Occipital lobe (tissue), 2 donors: ENCODE data around the gene PRRC2A. TPM values are rescaled to one million over a fixed set of nuclear protein-coding genes. Genes with fewer than 3 reads are reported as not detected.

ENCODE experiments used
- DNase-seq: peaks from one replicate; lab custom pipeline; 2025; lab: John Stamatoyannopoulos, UW
- total RNA-seq: library from RNA; depleted of rRNA; stranded (reverse); fragments of >200 nt; gene quantifications from one replicate; pipeline ENCODE4 v1.2.3, GENCODE V29; 2014

PRRC2A gene
- total RNA-seq = 31.7 TPM

DNA sequence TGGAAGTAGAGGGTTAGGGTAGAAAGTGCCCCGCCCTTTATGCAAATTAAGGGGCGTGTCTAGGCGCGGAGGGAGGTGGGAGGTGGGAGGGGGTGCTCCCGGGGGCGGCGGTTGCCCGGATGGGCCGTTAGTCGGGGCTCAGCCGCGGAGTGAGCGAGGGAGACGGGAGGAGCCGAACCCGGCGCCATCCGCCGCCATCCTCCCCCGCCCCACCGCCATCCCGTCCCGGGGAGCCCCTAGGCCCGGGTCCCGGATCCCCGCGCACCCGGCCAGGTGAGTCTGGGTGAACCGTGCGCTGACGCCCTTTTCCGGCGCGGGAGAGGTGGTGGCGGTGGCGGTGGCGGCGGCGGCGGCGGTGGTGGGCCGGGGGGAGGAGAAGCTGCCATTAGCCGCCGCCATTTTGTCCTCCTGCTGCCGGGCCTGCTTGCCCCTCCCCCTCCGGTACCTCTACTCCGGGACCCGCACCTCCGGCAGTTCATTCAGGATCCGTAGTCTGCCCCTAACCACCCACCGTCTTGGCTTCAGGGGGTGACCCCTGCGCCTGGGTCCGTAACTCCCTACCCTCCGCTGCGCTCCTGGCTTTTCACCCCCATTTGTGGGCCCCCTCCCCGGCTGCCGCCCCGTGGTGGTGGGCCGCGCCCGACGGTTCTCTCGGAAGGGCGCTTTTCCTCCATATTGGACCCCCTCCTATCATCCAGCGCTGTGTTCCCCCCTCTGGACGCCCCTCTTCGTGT lies at the start of gene PRRC2A:
TSS of gene PRRC2A (plus strand) at position 130 of the 734 bp plus-strand sequence. CDS start 2,075 bp downstream, outside the sequence.
- DNase-seq = no peak

GRCh38 chr6:31572041-31572911 lies 48.2 kb upstream of the PRRC2A start, which contains the start of gene LTA:
LTA (plus strand) TSS chr6:31572289; CDS start chr6:31572743, 454 bp downstream.
- no peak for DNase-seq

- no peak for DNase-seq
Observed at GRCh38 chr6:31573239-31574105, 47.0 kb upstream of the PRRC2A start.

DNA sequence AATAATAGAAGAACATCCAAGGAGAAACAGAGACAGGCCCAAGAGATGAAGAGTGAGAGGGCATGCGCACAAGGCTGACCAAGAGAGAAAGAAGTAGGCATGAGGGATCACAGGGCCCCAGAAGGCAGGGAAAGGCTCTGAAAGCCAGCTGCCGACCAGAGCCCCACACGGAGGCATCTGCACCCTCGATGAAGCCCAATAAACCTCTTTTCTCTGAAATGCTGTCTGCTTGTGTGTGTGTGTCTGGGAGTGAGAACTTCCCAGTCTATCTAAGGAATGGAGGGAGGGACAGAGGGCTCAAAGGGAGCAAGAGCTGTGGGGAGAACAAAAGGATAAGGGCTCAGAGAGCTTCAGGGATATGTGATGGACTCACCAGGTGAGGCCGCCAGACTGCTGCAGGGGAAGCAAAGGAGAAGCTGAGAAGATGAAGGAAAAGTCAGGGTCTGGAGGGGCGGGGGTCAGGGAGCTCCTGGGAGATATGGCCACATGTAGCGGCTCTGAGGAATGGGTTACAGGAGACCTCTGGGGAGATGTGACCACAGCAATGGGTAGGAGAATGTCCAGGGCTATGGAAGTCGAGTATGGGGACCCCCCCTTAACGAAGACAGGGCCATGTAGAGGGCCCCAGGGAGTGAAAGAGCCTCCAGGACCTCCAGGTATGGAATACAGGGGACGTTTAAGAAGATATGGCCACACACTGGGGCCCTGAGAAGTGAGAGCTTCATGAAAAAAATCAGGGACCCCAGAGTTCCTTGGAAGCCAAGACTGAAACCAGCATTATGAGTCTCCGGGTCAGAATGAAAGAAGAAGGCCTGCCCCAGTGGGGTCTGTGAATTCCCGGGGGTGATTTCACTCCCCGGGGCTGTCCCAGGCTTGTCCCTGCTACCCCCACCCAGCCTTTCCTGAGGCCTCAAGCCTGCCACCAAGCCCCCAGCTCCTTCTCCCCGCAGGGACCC lies 46.1 kb upstream of the PRRC2A start:
- no peak for DNase-seq

DNA sequence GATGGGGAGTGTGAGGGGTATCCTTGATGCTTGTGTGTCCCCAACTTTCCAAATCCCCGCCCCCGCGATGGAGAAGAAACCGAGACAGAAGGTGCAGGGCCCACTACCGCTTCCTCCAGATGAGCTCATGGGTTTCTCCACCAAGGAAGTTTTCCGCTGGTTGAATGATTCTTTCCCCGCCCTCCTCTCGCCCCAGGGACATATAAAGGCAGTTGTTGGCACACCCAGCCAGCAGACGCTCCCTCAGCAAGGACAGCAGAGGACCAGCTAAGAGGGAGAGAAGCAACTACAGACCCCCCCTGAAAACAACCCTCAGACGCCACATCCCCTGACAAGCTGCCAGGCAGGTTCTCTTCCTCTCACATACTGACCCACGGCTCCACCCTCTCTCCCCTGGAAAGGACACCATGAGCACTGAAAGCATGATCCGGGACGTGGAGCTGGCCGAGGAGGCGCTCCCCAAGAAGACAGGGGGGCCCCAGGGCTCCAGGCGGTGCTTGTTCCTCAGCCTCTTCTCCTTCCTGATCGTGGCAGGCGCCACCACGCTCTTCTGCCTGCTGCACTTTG lies 45.1 kb upstream of the PRRC2A start, which contains the start of gene TNF:
TSS of gene TNF (plus strand) at position 231 of the 567 bp plus-strand sequence. CDS start at position 408, 177 bp downstream.
- no peak for DNase-seq

- DNase-seq = no peak
Observed at GRCh38 chr6:31575952-31576685, 44.4 kb upstream of the PRRC2A start.

GRCh38 chr6:31576897-31577578 lies 43.5 kb upstream of the PRRC2A start:
- DNase-seq = no peak

- no peak for DNase-seq
Observed at GRCh38 chr6:31577579-31577966, 42.9 kb upstream of the PRRC2A start.

- no peak for DNase-seq
Observed at GRCh38 chr6:31578184-31579118, 42.1 kb upstream of the PRRC2A start.

GRCh38 chr6:31579119-31579505 lies 41.4 kb upstream of the PRRC2A start:
- DNase-seq = no peak

DNA sequence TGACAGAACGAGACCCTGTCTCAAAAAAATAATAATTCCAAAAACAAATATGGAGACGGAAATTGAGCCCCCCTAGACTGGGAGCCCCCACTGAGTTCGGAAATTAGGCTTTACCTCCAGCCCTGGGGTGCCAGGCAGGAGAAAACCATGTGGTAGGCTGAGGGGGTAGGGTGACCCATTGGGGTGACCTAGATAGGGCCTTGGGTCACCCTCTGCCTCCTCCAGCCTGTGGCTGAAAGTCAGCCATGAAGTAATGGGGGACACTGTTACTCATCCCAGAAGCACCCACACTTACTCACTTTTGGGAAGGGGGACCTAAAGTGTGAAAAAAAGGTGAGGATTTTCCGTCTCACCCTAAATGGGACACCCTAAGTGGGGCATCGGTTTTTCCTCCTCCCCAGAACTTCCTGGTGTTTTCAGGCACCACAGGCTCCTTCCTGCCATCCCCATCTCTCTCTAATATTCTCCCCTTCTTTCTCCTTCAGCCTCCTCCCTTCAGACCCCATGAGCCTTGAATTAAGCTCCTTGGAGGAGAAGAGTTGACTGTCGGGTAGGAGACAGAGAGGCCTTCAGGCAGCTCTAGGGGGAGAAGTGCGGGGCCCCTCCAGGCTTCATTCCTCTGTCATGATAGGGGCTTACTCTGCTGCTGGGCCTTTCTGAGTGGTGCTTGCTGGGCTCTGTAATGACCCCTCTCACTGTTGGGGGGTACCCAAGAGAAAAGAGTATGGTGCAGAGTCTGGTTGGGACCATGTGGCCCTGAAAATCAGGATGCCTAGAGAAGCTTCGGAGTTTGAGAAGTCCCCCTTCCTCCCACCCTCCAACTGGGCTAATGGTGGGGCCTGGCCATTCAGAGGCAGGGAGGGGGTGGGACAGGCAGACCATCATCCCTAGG lies 40.7 kb upstream of the PRRC2A start:
- DNase-seq = no peak

GRCh38 chr6:31580438-31580740 lies 40.1 kb upstream of the PRRC2A start:
- DNase-seq = no peak

DNA sequence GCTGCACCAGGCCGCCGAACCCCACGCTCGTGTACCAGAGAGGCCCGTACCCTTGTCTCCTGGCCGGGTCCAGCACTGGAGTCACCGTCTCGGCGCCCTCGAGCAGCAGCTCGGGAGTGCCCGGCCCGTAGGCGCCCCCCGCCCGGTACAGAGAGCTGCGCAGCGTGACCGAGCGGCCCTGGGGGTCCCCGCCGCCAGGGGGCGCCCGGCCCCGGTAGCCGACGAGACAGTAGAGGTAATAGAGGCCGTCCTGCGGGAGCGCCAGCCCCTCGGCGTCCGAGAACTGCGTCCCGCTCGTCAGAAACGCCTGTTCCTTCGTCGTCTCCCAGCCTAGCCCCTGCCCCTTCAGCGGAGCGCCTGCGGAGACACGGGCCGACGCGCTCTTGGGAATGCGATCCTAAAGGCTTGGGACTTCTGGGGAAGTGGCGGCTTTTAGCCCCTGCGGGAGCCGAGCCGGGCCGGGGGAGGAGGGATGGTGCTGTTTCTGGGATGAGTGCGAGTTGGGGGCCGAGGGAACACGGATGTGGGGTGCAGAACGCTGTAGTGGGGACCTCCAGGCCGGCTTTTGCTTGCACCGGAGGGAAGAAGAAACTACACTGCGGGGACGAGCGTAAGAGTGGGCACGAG lies 39.6 kb upstream of the PRRC2A start:
- peak; percentile 78 for DNase-seq

- no peak for DNase-seq
Observed at GRCh38 chr6:31581434-31582229, 38.9 kb upstream of the PRRC2A start.

GRCh38 chr6:31582230-31582643 lies 38.3 kb upstream of the PRRC2A start, which contains the start of gene LTB:
LTB (minus strand) TSS chr6:31582424; CDS start chr6:31582417, 7 bp downstream.
- no peak for DNase-seq
